Measurements from ENCODE around the gene JMJD6.
A peak's percentile ranks its signal among the peaks of the same experiment; 100 is the strongest.
"Not testable (repeated sequence)": the region's sequence is repeated elsewhere in the genome, so short reads cannot be mapped to it uniquely, and the experiment has no call there.

The JMJD6 gene

DNA sequence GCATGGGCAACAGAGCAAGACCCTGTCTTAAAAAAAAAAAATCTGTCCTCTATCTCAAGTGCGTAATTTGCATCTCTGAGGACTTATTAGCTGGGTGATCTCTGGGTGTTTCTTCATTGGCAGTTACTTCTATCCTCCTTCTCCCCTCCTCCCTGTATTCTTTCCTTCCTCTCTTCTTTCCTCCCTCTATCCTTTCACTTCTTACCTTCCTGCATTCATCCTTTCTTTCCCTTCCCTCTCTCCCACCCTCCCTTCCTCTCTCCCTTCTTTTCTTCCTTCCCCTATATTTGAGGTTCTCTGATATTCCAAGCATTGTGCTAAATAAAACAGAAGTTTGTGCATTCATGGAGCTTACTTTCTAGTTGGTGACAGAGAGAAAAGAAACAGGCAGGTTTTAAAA lies 22.3 kb upstream of the JMJD6 start:
- Histone ChIP-seq H3K4me1 (ENCODE audit: control insufficient read depth in 5 of 5, insufficient read depth in 5 of 5, low read length in 5 of 5) (no peaks in the 10 kb centered on the region), H3K36me3 (ENCODE audit: control insufficient read depth in 5 of 5, insufficient read depth in 5 of 5, low read length in 5 of 5) (peaks cover 24 to 62% (median 39%) of the 10 kb centered on the region in 5 donors), H3K9ac (ENCODE audit: low read length in 5 of 5) (no peak overlapping the region), H3K27ac (ENCODE audit: low read depth, low read length) (no peak overlapping the region), H3K9me3 (ENCODE audit: control insufficient read depth in 5 of 5, low read length in 5 of 5) (no peaks in the 10 kb centered on the region), H3K4me3 (ENCODE audit: low read depth in 1 of 5, low read length in 5 of 5) (no peak overlapping the region), H3K27me3 (ENCODE audit: control insufficient read depth in 5 of 5, insufficient read depth in 4 of 5, low read length in 5 of 5) (no peaks in the 10 kb centered on the region)

DNA sequence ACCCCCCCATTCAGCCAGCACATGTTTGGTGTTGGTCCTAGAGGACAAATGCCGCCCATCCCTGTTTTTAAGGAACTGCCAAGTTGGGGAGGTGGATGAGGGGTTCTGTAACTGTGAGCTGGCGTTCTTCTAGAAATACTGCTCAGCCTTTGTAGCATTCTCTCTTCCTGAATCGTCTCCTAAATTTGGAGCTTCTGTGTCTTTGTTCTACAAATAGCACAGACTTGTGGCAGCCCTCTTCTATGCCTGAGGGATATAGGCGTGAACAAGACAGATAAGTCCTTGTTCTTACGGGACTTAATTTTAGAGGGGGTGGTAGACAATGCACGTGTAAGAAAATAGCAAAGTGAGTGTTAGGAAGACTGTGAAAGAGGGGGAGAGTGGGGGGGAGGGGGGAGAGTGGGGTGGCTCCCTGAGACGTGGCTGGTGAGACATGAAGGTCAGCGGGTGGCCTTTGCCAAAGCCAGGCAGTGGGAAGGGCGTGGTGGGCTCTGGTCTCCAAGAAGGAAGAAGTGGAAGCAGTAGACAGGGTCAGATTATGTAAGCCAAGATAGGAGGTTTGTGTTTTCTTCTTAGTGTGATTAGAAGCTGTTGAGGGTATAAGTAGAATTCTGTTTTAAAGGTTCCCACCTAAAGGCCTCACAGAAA lies 21.4 kb upstream of the JMJD6 start:
- Histone ChIP-seq H3K9me3 (ENCODE audit: control insufficient read depth in 5 of 5, low read length in 5 of 5) (no peaks in the 10 kb centered on the region), H3K4me1 (ENCODE audit: control insufficient read depth in 5 of 5, insufficient read depth in 5 of 5, low read length in 5 of 5) (no peaks in the 10 kb centered on the region), H3K4me3 (ENCODE audit: low read depth in 1 of 5, low read length in 5 of 5) (no peak overlapping the region), H3K9ac (ENCODE audit: low read length in 5 of 5) (no peak overlapping the region), H3K27me3 (ENCODE audit: control insufficient read depth in 5 of 5, insufficient read depth in 4 of 5, low read length in 5 of 5) (no peaks in the 10 kb centered on the region), H3K27ac (ENCODE audit: low read depth, low read length) (no peak overlapping the region), H3K36me3 (ENCODE audit: control insufficient read depth in 5 of 5, insufficient read depth in 5 of 5, low read length in 5 of 5) (peaks cover 24 to 56% (median 35%) of the 10 kb centered on the region in 5 donors)

DNA sequence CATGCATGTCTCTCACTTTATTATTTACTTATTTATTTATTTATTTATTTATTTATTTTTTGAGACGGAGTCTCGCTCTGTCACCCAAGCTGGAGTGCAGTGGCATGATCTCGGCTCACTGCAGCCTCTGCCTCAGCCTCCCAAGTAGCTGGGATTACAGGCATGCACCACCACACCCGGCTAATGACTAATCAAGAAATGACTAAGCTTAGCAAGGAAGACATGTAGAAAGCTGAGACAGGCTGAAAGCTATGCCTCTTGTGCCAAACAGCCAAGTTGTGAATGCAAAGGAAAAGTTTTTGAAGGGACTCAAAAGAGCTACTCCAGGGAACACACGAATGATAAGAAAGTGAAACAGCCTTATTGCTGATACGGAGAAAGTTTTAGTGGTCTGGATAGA lies 19.4 kb upstream of the JMJD6 start:
- H3K9ac ChIP-seq (ENCODE audit: low read length in 5 of 5); H3K27me3 ChIP-seq (ENCODE audit: control insufficient read depth in 5 of 5, insufficient read depth in 4 of 5, low read length in 5 of 5); H3K9me3 ChIP-seq (ENCODE audit: control insufficient read depth in 5 of 5, low read length in 5 of 5); H3K4me1 ChIP-seq (ENCODE audit: control insufficient read depth in 5 of 5, insufficient read depth in 5 of 5, low read length in 5 of 5); H3K4me3 ChIP-seq (ENCODE audit: low read depth in 1 of 5, low read length in 5 of 5); H3K27ac ChIP-seq (ENCODE audit: low read depth, low read length): not testable (repeated sequence)
- peaks cover 29 to 63% (median 35%) of the 10 kb centered on the region in 5 donors for H3K36me3 ChIP-seq (ENCODE audit: control insufficient read depth in 5 of 5, insufficient read depth in 5 of 5, low read length in 5 of 5)

DNA sequence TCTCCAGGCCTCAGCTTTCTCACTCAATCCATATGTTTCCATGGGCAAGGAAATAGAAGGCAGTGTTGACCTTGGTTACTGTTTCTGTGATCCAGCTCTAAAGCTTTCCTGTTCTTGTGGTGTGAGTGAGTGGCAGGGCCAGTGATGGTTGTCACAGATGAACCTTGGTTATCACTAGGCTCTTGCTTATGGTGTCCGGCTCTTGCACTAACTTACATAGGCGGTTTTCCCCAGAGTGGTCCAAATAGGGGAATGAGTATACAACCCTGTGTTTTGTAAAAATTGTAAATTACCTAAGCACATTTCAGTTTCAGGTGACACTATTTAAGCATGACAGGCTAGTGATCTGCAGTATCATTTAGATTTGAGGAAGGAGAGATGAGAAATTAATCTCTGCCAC lies 18.3 kb upstream of the JMJD6 start:
- H3K27ac ChIP-seq (ENCODE audit: low read depth, low read length): no peak overlapping the region
- peaks cover 0 to 5% (median 0%) of the 10 kb centered on the region in 5 donors for H3K4me1 ChIP-seq (ENCODE audit: control insufficient read depth in 5 of 5, insufficient read depth in 5 of 5, low read length in 5 of 5)
- H3K9me3 ChIP-seq (ENCODE audit: control insufficient read depth in 5 of 5, low read length in 5 of 5): no peaks in the 10 kb centered on the region
- peaks cover 29 to 61% (median 35%) of the 10 kb centered on the region in 5 donors for H3K36me3 ChIP-seq (ENCODE audit: control insufficient read depth in 5 of 5, insufficient read depth in 5 of 5, low read length in 5 of 5)
- H3K9ac ChIP-seq (ENCODE audit: low read length in 5 of 5): no peak overlapping the region
- H3K27me3 ChIP-seq (ENCODE audit: control insufficient read depth in 5 of 5, insufficient read depth in 4 of 5, low read length in 5 of 5): no peaks in the 10 kb centered on the region
- H3K4me3 ChIP-seq (ENCODE audit: low read depth in 1 of 5, low read length in 5 of 5): no peak overlapping the region

DNA sequence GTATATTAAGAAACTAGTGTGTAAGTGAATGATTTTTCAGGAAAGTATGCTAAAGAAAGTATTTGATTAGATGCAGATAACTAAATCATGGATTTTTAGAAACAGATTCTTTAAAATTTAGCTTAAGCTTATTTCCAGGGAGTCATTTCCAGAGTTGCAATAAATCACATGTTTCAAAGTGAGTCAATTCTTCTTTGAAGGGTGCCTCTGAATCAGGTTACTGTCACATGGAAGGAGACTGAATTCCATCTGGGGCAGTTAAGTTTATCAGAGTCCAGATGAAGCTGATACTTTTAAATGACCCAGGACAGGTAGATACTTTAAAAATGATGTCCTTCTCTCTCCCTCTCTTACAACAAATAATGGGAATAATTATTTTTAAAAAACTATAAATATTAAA lies 16.6 kb upstream of the JMJD6 start:
- no peak overlapping the region for H3K4me3 ChIP-seq (ENCODE audit: low read depth in 1 of 5, low read length in 5 of 5)
- H3K27me3 ChIP-seq (ENCODE audit: control insufficient read depth in 5 of 5, insufficient read depth in 4 of 5, low read length in 5 of 5): no peaks in the 10 kb centered on the region
- peaks cover 29 to 54% (median 35%) of the 10 kb centered on the region in 5 donors for H3K36me3 ChIP-seq (ENCODE audit: control insufficient read depth in 5 of 5, insufficient read depth in 5 of 5, low read length in 5 of 5)
- peaks cover 4 to 21% (median 15%) of the 10 kb centered on the region in 5 donors for H3K4me1 ChIP-seq (ENCODE audit: control insufficient read depth in 5 of 5, insufficient read depth in 5 of 5, low read length in 5 of 5)
- H3K9me3 ChIP-seq (ENCODE audit: control insufficient read depth in 5 of 5, low read length in 5 of 5): no peaks in the 10 kb centered on the region
- H3K27ac ChIP-seq (ENCODE audit: low read depth, low read length): no peak overlapping the region
- no peak overlapping the region for H3K9ac ChIP-seq (ENCODE audit: low read length in 5 of 5)

DNA sequence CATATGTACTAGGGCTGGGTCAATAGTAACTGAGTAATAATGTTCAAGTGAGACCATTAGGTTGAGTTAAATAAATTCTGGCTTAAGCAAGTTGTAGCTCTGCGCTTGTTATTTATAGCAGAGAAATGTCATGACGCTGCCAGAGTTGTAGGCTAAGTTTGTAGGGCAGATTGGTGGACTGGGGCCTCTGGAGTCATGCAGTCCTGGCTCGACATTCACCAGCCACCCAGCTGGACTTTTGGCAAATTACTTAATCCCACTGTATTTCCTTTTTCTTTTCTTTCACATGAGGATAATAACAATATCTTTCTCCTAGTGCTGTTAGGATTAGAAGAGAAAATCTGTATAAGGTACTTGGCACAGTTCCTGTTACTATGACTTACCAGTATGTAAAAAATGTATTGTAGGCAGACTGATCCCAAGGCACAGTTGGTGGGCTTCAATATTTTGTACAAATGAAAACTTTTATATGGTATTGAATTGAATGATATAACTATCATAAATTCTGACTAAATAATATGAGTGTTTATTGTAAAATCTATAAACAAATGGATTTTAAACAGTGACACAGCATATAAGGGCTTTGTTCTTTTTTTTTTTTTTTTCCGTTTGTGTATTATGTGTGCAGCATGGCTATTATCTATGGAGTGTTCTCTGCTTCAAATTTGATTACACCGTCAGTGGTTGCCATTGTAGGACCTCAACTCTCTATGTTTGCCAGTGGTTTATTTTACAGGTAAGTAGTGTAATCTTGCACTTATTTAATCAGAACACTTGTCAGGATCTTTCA lies 14.1 kb upstream of the JMJD6 start:
- Histone ChIP-seq H3K9ac (ENCODE audit: low read length in 5 of 5) (no peak overlapping the region), H3K4me1 (ENCODE audit: control insufficient read depth in 5 of 5, insufficient read depth in 5 of 5, low read length in 5 of 5) (peaks cover 8 to 29% (median 19%) of the 10 kb centered on the region in 5 donors), H3K9me3 (ENCODE audit: control insufficient read depth in 5 of 5, low read length in 5 of 5) (no peaks in the 10 kb centered on the region), H3K4me3 (ENCODE audit: low read depth in 1 of 5, low read length in 5 of 5) (no peak overlapping the region), H3K36me3 (ENCODE audit: control insufficient read depth in 5 of 5, insufficient read depth in 5 of 5, low read length in 5 of 5) (peaks cover 23 to 37% (median 30%) of the 10 kb centered on the region in 5 donors), H3K27ac (ENCODE audit: low read depth, low read length) (no peak overlapping the region), H3K27me3 (ENCODE audit: control insufficient read depth in 5 of 5, insufficient read depth in 4 of 5, low read length in 5 of 5) (no peaks in the 10 kb centered on the region)

DNA sequence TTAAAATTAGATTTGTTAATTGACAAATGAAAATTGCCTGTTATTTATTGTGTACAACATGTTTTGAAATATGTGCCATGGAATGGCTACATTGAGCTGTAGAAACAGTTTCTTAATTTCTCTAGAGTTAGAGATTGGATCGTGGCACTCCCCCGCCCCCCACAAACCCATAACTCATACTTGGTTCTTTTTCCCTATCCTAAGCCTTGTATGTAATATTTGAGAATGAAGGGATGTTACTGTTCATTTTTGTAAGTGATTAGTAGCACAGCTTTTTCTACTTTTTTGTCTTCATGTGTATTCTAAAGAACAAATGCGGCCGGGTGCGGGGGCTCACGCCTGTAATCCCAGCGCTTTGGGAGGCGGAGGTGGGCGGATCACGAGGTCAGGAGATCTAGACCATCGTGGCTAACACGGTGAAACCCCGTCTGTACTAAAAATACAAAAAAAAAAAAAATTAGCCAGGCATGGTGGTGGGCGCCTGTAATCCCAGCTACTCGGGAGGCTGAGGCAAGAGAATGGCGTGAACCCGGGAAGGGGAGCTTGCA lies 13.2 kb upstream of the JMJD6 start:
- H3K4me3 ChIP-seq (ENCODE audit: low read depth in 1 of 5, low read length in 5 of 5); H3K9ac ChIP-seq (ENCODE audit: low read length in 5 of 5); H3K9me3 ChIP-seq (ENCODE audit: control insufficient read depth in 5 of 5, low read length in 5 of 5); H3K27ac ChIP-seq (ENCODE audit: low read depth, low read length); H3K27me3 ChIP-seq (ENCODE audit: control insufficient read depth in 5 of 5, insufficient read depth in 4 of 5, low read length in 5 of 5): not testable (repeated sequence)
- Histone ChIP-seq H3K36me3 (ENCODE audit: control insufficient read depth in 5 of 5, insufficient read depth in 5 of 5, low read length in 5 of 5) (peaks cover 20 to 37% (median 27%) of the 10 kb centered on the region in 5 donors), H3K4me1 (ENCODE audit: control insufficient read depth in 5 of 5, insufficient read depth in 5 of 5, low read length in 5 of 5) (peaks cover 13 to 38% (median 28%) of the 10 kb centered on the region in 5 donors)

DNA sequence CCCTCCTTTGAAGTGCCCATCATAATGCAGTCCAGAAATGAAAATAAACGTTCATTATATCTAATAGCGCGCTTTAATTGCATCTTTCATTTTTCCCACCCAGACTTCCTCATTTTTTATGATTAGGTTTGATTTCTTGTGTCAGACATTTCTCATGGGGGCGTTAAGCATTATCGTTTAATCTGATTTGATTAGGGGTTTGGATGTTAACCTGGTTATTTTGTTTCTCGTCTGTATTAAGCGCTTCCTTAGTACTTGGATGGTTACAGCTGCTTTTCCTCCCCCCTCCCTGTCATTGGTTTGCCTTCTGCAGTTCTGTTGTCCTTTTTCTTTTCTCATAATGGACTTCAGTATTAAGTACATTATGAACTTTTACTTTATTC lies 12.1 kb upstream of the JMJD6 start:
- H3K27ac ChIP-seq (ENCODE audit: low read depth, low read length): peak overlapping the region; percentile 99
- no peaks in the 10 kb centered on the region for H3K27me3 ChIP-seq (ENCODE audit: control insufficient read depth in 5 of 5, insufficient read depth in 4 of 5, low read length in 5 of 5)
- no peaks in the 10 kb centered on the region for H3K9me3 ChIP-seq (ENCODE audit: control insufficient read depth in 5 of 5, low read length in 5 of 5)
- peak overlapping the region; percentile 87 to 94 (median 89) for H3K9ac ChIP-seq (ENCODE audit: low read length in 5 of 5)
- H3K4me1 ChIP-seq (ENCODE audit: control insufficient read depth in 5 of 5, insufficient read depth in 5 of 5, low read length in 5 of 5): peaks cover 18 to 50% (median 40%) of the 10 kb centered on the region in 5 donors
- H3K4me3 ChIP-seq (ENCODE audit: low read depth in 1 of 5, low read length in 5 of 5): peak overlapping the region; percentile 90 to 99 (median 95)
- H3K36me3 ChIP-seq (ENCODE audit: control insufficient read depth in 5 of 5, insufficient read depth in 5 of 5, low read length in 5 of 5): peaks cover 20 to 37% (median 24%) of the 10 kb centered on the region in 5 donors

DNA sequence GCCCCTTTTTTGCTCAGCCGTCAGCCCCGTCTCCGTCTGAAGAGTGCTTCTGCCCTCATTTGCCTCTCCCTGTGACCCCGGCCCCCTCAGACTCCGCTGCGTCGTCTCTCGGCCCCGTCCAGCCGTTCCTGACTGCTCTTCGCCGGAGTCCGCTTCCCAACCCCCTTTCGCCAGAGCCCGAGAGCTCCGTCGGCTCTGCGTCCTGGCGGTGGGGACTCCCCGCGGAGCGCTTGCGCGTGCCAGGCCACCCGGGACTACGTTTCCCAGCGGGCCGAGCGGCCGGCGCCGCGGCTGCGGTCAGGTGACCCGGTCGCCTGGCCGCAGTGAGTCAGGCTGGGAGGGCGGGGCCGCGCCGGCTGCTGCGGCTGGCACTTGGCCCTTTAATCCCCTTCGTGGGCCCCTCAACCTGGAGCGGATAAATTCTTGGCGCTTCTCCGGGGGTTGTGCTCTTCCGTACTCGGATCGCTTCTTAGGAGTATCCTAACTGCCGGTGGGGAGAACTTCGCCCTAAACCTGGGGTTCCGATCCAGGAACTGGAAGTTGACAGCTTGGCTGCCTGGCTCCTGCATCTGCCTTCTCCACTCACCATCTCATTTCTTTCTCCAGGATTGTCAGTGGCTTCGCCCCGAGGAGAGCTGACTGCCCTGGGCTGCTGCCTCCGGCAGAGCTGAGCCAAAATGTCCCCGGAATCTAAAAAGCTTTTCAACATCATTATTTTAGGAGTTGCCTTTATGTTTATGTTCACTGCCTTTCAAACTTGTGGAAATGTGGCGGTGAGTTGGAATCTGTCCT lies 11.5 kb upstream of the JMJD6 start, which contains the start of gene MFSD11:
Gene MFSD11 (plus strand): TSS at position 444 of the 792 bp plus-strand sequence. CDS start 234 bp downstream, at position 678.
- Histone ChIP-seq H3K4me3 (ENCODE audit: low read depth in 1 of 5, low read length in 5 of 5) (peak within 1 kb of the TSS; percentile 95 to 100 (median 99)), H3K9ac (ENCODE audit: low read length in 5 of 5) (peak within 1 kb of the TSS; percentile 87 to 98 (median 96)), H3K36me3 (ENCODE audit: control insufficient read depth in 5 of 5, insufficient read depth in 5 of 5, low read length in 5 of 5) (peaks cover 26 to 39% (median 29%) of the 10 kb centered on the region in 5 donors), H3K27me3 (ENCODE audit: control insufficient read depth in 5 of 5, insufficient read depth in 4 of 5, low read length in 5 of 5) (no peaks in the 10 kb centered on the region), H3K27ac (ENCODE audit: low read depth, low read length) (peak within 1 kb of the TSS; percentile 99), H3K4me1 (ENCODE audit: control insufficient read depth in 5 of 5, insufficient read depth in 5 of 5, low read length in 5 of 5) (peaks cover 20 to 56% (median 46%) of the 10 kb centered on the region in 5 donors), H3K9me3 (ENCODE audit: control insufficient read depth in 5 of 5, low read length in 5 of 5) (no peaks in the 10 kb centered on the region)

Data from subcutaneous abdominal adipose tissue (tissue), 5 donors.